Pancreas (tissue), 10 donors: ENCODE measurements around the gene SCO2. TPM values are rescaled to one million over a fixed set of nuclear protein-coding genes. Genes with fewer than 3 reads are reported as not detected.

Experiments
- ATAC-seq, 4 donors: fragments of 200-7000 bp; cut with Tn5 transposase; one replicate each; pipeline versions ENCODE4 v1.8.0 to v1.9.1; 2020; ENCODE audit warnings: mild to moderate bottlenecking in 4 of 4, moderate library complexity in 4 of 4
- DNase-seq, 6 donors: peaks; one replicate each; pipeline ENCODE4 v3.0.0-alpha.2; 2020
- FAIRE-seq: peaks from 2 replicates; lab custom pipeline; 2012; peaks lifted over from hg19 to GRCh38; lab: Jason Lieb, UNC
- H3K27ac ChIP-seq, 4 donors: fragments of 200-600 bp; sonication (generic); 1 replicate in 3 of 4; 2 replicates in 1 of 4; pipeline versions ENCODE4 v1.5.0 to v1.8.0; 2020
- H3K27me3 ChIP-seq, 4 donors: fragments of 200-600 bp; one replicate each; pipeline ENCODE4 v1.8.0; 2021
- H3K36me3 ChIP-seq, 3 donors: fragments of 200-600 bp; sonication (generic) in 1 of 3; one replicate each; pipeline versions ENCODE4 v1.5.0 to v1.8.0; 2020 to 2021
- H3K4me1 ChIP-seq, 3 donors: fragments of 200-600 bp; one replicate each; pipeline ENCODE4 v1.8.0; 2021
- H3K4me3 ChIP-seq, 4 donors: fragments of 200-600 bp; sonication (generic) in 2 of 4; one replicate each; pipeline versions ENCODE4 v1.5.0 to v1.8.0; 2020 to 2021
- H3K9me3 ChIP-seq, 4 donors: fragments of 200-600 bp; one replicate each; pipeline ENCODE4 v1.8.0; 2021
- CTCF ChIP-seq, 4 donors: fragments of 200-600 bp; sonication (generic) in 3 of 4; IDR thresholded peaks; one replicate each; pipeline versions ENCODE4 v1.5.0 to v1.8.0; 2021; ENCODE audit warnings: antibody characterized with exemption in 4 of 4
- WGBS, 2 donors: extraction: QIAGEN DNeasy Blood & Tissue Kit; methylation state at CpG; one replicate each; pipeline ENCODE4 v1.1.7; 2013; 5-methylcytosine and 5-hydroxymethylcytosine counted together
- intact Hi-C, 3 donors: fragments of 100-400 bp; cut with DNase I; formaldehyde crosslinking; loops; one replicate each; pipeline versions ENCODE4 v1.11.1 to v1.14.2; 2022
- polyA plus RNA-seq, 2 donors: library from polyadenylated mRNA; stranded (reverse); fragments of 200-250 nt; gene quantifications; one replicate each; pipeline ENCODE4 v1.2.3, GENCODE V29; 2013
- total RNA-seq, 6 donors: library from RNA; stranded (reverse); fragmentation: NEBNext Ultra II Directional in 4 of 6; extraction: Animal tissue kit (Norgen Biotek cat#: 25700) in 4 of 6; gene quantifications; one replicate each; pipeline versions ENCODE4 v1.2.1 to v1.2.4, GENCODE V29; 2021 to 2023
- donor health status: healthy with polysubstance abuse.
- donor health status: DM: no; HTN: no; CAD: no; lungs with moderate emphysema.
- donor health status: DM: no; HTN: no; CAD: no.
- donor health status: control.
- donor health status: control.
- donor health status: Bipolar disorder and iron deficiency.
- donor health status: DM: yes; HTN: yes; CAD: no.
- donor health status: DM: no; HTN: no; CAD: no.
- donor health status: DM: no; HTN: no; CAD: no.
- donor health status: DM: yes; HTN: yes; CAD: no.

The SCO2 gene
- total and polyA plus RNA-seq, 8 donors, result 0.65 to 3.8 (median 1.6) TPM; not detected in 1

- no peaks in the 10 kb centered on the region for H3K9me3 ChIP-seq
- peaks cover 16 to 31% (median 28%) of the 10 kb centered on the region in 3 donors for H3K4me1 ChIP-seq
- peak overlapping the region in 1 of 4 donors; percentile 84 for H3K4me3 ChIP-seq
- peak in 2 of 4 donors; percentile 1 to 3 for ATAC-seq
- FAIRE-seq, result no peak
- WGBS, 2 donors, result 85 to 90% methylated on average over 6 of the region's 6 CpGs
- H3K27ac ChIP-seq, result peak overlapping the region in 1 of 4 donors; percentile 73
- H3K27me3 ChIP-seq, result no peaks in the 10 kb centered on the region
- TF ChIP-seq CTCF (IDR thresholded peaks at IDR 0.05), result no peak
- intact Hi-C loops, result no loop called here
- H3K36me3 ChIP-seq, result no peaks in the 10 kb centered on the region
- peak in 1 of 6 donors; percentile 33 for DNase-seq
Observed at GRCh38 chr22:50475652-50476002, 49.8 kb downstream of the SCO2 start.

- intact Hi-C loops, result no loop called here
- DNase-seq, result peak; percentile 90 to 97 (median 94)
- no peak for FAIRE-seq
- Histone ChIP-seq H3K9me3 (no peaks in the 10 kb centered on the region), H3K4me3 (peak within 1 kb of the TSS; percentile 57 to 89 (median 74)), H3K4me1 (peaks cover 22 to 37% (median 33%) of the 10 kb centered on the region in 3 donors), H3K27me3 (no peaks in the 10 kb centered on the region), H3K36me3 (no peaks in the 10 kb centered on the region), H3K27ac (peak within 1 kb of the TSS; percentile 48 to 73 (median 58))
- 1 to 2% methylated on average over 55 to 97 of the region's 97 CpGs for WGBS, 2 donors
- no peak for TF ChIP-seq CTCF (IDR thresholded peaks at IDR 0.05)
- ATAC-seq, result peak; percentile 93 to 96 (median 94)
Observed at GRCh38 chr22:50474710-50475651, 50.4 kb downstream of the SCO2 start, which contains the start of gene SBF1. Gene SBF1, minus strand, starts transcription at chr22:50475035. Its CDS starts 195 bp downstream, at chr22:50474840.

- intact Hi-C loops, result no loop called here
- peak in 5 of 6 donors; percentile 42 to 87 (median 65) for DNase-seq
Observed at GRCh38 chr22:50473855-50474671, 51.3 kb downstream of the SCO2 start.

More at GRCh38 chr22:50473855-50474671, 51.3 kb downstream of the SCO2 start:
- H3K4me1 ChIP-seq, result peaks cover 26 to 39% (median 33%) of the 10 kb centered on the region in 3 donors
- TF ChIP-seq CTCF (IDR thresholded peaks at IDR 0.05), result no peak
- WGBS, 2 donors, result 2 to 6% methylated on average over 32 to 62 of the region's 62 CpGs
- peak overlapping the region; percentile 34 to 48 (median 44) for H3K27ac ChIP-seq
- H3K36me3 ChIP-seq, result no peaks in the 10 kb centered on the region
- H3K27me3 ChIP-seq, result no peaks in the 10 kb centered on the region
- FAIRE-seq, result no peak
- peak overlapping the region; percentile 57 to 89 (median 74) for H3K4me3 ChIP-seq
- no peaks in the 10 kb centered on the region for H3K9me3 ChIP-seq
- peak; percentile 41 to 57 (median 50) for ATAC-seq

Other genes with a start within 250 kb of the SCO2 start
- gene PLXNB2, start 218.0 kb downstream of the SCO2 start, total RNA-seq, result 100 to 1,000 TPM in 5 of 6 donors, 10 to 100 TPM in 1; 89.3 to 168 (median 113) TPM
- 100 to 1,000 TPM; 191 to 216 TPM for gene PLXNB2, start 218.0 kb downstream of the SCO2 start, polyA plus RNA-seq
- gene DENND6B, start 198.6 kb downstream of the SCO2 start, total RNA-seq, result 1 to 10 TPM; 4.3 to 9.5 (median 5.4) TPM
- gene DENND6B, start 198.6 kb downstream of the SCO2 start, polyA plus RNA-seq, result 10 to 100 TPM; 20.9 to 25.3 TPM
- 10 to 100 TPM; 21.1 to 28.7 (median 24.6) TPM for gene PPP6R2, start 182.3 kb downstream of the SCO2 start, total RNA-seq
- gene PPP6R2, start 182.3 kb downstream of the SCO2 start, polyA plus RNA-seq, result 10 to 100 TPM; 60.1 to 70.4 TPM
- gene SBF1, start 50.6 kb downstream of the SCO2 start, total RNA-seq, result 10 to 100 TPM; 36.8 to 76.2 (median 56.1) TPM
- gene SBF1, start 50.6 kb downstream of the SCO2 start, polyA plus RNA-seq, result 10 to 100 TPM; 51.8 to 76.5 TPM
- 10 to 100 TPM in 1 of 6 donors, 1 to 10 TPM in 5; 4.1 to 44.3 (median 6.4) TPM for gene ADM2, start 44.1 kb downstream of the SCO2 start, total RNA-seq
- gene ADM2, start 44.1 kb downstream of the SCO2 start, polyA plus RNA-seq, result 1 to 10 TPM; 2.1 to 4.8 TPM
- under 1 TPM in 3 of 6 donors, not detected in 3; 0.40 to 0.54 (median 0.50) TPM for gene MIOX, start 38.7 kb downstream of the SCO2 start, total RNA-seq
- 1 to 10 TPM; 1.5 to 2.9 TPM for gene MIOX, start 38.7 kb downstream of the SCO2 start, polyA plus RNA-seq
- 100 to 1,000 TPM in 4 of 6 donors, 10 to 100 TPM in 2; 50.3 to 162 (median 122) TPM for gene LMF2, start 17.9 kb downstream of the SCO2 start, total RNA-seq
- 100 to 1,000 TPM; 142 to 175 TPM for gene LMF2, start 17.9 kb downstream of the SCO2 start, polyA plus RNA-seq
- 10 to 100 TPM; 15.9 to 27.1 (median 23.0) TPM for gene NCAPH2, start 17.4 kb downstream of the SCO2 start, total RNA-seq
- 10 to 100 TPM; 56.8 to 70.1 TPM for gene NCAPH2, start 17.4 kb downstream of the SCO2 start, polyA plus RNA-seq
- gene TYMP, start 4.4 kb upstream of the SCO2 start, total RNA-seq, result 10 to 100 TPM in 4 of 6 donors, 1 to 10 TPM in 2; 5.8 to 68.6 (median 12.4) TPM
- 10 to 100 TPM; 36.0 to 58.6 TPM for gene TYMP, start 4.4 kb upstream of the SCO2 start, polyA plus RNA-seq
- 1 to 10 TPM in 1 of 6 donors, under 1 TPM in 5; 0.03 to 2.1 (median 0.12) TPM for gene KLHDC7B, start 20.3 kb upstream of the SCO2 start, total RNA-seq
- under 1 TPM in 1 of 2 donors, not detected in 1; 0.15 TPM for gene KLHDC7B, start 20.3 kb upstream of the SCO2 start, polyA plus RNA-seq
- under 1 TPM in 1 of 6 donors, not detected in 5; 0.63 TPM for gene SYCE3, start 37.3 kb upstream of the SCO2 start, total RNA-seq
- under 1 TPM; 0.45 to 0.80 TPM for gene SYCE3, start 37.3 kb upstream of the SCO2 start, polyA plus RNA-seq
- gene CPT1B, start 52.8 kb upstream of the SCO2 start, total RNA-seq, result 10 to 100 TPM in 3 of 6 donors, 1 to 10 TPM in 3; 7.2 to 26.8 (median 10.1) TPM
- gene CPT1B, start 52.8 kb upstream of the SCO2 start, polyA plus RNA-seq, result 10 to 100 TPM; 59.7 to 87.0 TPM
- gene CHKB, start 57.3 kb upstream of the SCO2 start, total RNA-seq, result 10 to 100 TPM; 20.4 to 55.5 (median 28.3) TPM
- 100 to 1,000 TPM; 236 to 283 TPM for gene CHKB, start 57.3 kb upstream of the SCO2 start, polyA plus RNA-seq
- 1 to 10 TPM; 1.4 to 3.0 (median 2.3) TPM for gene MAPK8IP2, start 75.2 kb upstream of the SCO2 start, total RNA-seq
- 10 to 100 TPM in 1 of 2 donors, 1 to 10 TPM in 1; 3.3 to 10.0 TPM for gene MAPK8IP2, start 75.2 kb upstream of the SCO2 start, polyA plus RNA-seq
- gene ARSA, start 102.6 kb upstream of the SCO2 start, total RNA-seq, result 10 to 100 TPM; 21.9 to 36.2 (median 27.2) TPM
- gene ARSA, start 102.6 kb upstream of the SCO2 start, polyA plus RNA-seq, result 100 to 1,000 TPM in 1 of 2 donors, 10 to 100 TPM in 1; 87.1 to 119 TPM
- gene SHANK3, start 147.2 kb upstream of the SCO2 start, total RNA-seq, result 1 to 10 TPM; 2.7 to 6.1 (median 3.7) TPM
- gene SHANK3, start 147.2 kb upstream of the SCO2 start, polyA plus RNA-seq, result 10 to 100 TPM; 18.7 to 18.9 TPM
- under 1 TPM in 1 of 6 donors, not detected in 5; 0.40 TPM for gene ACR, start 212.6 kb upstream of the SCO2 start, total RNA-seq
- gene ACR, start 212.6 kb upstream of the SCO2 start, polyA plus RNA-seq, result under 1 TPM; 0.34 to 0.92 TPM